DMS153 treated with DMSO at 0.1 percent for 48 hours (cell line): ENCODE measurements around the gene MYO5B.

Experiments
- DNase-seq: peaks from one replicate; lab custom pipeline; 2025; ENCODE audit not compliant: unreplicated experiment; lab: John Stamatoyannopoulos, UW

The MYO5B gene

DNA sequence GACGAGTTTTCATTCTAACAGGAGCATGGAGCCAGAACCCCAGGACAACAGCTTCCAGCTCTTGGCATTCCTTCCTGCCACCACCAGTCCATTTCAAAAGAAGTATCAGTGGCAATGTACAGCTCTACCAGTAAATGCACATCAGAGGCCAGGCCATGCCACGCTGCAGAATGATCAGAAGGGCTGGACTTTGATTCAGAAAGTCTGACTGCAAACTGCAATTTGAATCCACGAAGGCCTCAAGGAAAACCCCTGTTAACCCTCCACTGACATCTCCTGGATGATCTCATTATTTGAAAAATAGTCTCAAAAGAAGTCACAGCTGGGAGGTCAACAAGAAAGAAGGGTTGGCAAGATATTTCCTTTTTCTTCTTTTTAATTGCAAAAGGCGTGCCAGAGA, 119.2 kb downstream of the MYO5B start:
- DNase-seq, result no peak

GRCh38 chr18:50074404-50074803, 120.5 kb downstream of the MYO5B start:
- DNase-seq, result no peak

DNA sequence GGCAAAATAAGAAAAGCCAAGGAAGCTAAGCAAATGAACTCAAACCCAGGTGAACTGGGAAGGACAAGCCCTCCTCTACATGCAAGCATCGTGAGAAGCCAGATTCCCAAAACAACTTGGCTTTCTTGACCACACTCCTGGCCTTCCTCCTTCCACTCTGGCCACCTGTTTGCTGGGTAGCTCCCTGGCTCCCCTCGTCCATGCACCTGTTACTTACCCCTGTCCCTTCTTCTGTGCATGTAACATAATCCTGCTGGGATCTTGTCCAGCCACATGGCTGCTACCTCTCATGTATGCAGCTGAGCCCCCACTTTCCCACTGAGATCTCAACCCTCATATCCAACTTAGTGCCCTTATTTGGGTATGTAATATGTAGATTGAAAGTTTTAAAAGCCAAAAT, 121.6 kb downstream of the MYO5B start:
- no peak for DNase-seq

DNA sequence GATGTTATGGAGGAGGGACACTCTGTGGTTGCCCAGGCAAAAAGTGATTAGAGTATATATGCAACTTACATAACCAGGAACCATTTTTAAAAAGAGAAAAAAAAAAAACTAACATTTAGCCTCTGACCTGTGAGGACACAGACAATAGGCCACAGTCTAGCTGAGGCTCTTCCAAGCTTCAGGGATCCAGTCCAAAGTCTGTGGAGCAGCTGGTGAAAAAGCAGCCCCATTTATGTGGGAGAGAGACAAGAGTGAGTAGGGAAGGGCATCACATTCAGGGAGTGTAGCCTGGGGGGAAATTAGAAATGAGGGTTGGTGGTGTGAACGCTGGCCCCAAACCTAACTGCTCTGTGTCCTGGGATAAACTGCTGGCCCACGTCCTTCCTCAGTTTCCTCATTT, 122.8 kb downstream of the MYO5B start:
- DNase-seq, result no peak

DNA sequence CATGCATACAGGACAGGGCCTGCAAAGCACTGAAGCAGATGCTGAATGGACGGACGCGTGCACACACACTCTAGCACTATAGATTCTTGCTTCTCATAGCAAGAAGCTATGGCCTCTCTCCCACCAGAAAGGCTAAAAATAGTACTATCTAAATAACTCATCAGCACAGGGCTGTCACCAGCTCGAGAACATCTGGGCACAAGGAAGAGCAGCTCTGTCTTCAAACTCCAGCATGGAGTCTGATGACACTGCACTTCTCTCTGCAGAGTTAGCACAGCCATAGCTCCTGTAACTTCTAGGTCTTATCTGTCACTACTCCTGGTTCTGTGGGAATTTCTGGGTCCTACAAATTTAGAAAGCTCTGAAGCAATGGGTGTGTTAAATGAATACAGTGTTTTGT, 123.5 kb downstream of the MYO5B start:
- DNase-seq, result no peak

DNA sequence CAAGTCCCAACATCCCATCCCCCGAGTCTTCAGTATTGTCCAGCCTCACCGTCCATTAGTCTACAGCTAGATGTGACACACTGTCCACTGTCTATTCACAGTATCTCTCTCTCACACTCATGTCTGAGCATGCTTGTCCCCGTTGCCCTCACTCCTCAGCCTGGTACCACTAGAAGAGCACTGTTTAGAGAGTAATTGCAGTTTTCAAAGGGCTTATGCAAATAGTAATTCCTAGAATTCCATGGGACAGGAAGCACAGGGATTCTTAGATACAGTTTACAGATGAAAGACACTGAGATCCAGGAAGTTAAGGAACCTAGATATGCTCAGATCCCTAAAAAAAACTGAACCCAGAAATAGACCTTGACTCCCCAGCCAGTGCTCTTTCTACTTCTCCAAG, 125.5 kb downstream of the MYO5B start:
- DNase-seq, result no peak

- no peak for DNase-seq
Observed at GRCh38 chr18:50065527-50065926, 129.4 kb downstream of the MYO5B start.

- no peak for DNase-seq
Observed at GRCh38 chr18:50065039-50065438, 129.9 kb downstream of the MYO5B start.

DNA sequence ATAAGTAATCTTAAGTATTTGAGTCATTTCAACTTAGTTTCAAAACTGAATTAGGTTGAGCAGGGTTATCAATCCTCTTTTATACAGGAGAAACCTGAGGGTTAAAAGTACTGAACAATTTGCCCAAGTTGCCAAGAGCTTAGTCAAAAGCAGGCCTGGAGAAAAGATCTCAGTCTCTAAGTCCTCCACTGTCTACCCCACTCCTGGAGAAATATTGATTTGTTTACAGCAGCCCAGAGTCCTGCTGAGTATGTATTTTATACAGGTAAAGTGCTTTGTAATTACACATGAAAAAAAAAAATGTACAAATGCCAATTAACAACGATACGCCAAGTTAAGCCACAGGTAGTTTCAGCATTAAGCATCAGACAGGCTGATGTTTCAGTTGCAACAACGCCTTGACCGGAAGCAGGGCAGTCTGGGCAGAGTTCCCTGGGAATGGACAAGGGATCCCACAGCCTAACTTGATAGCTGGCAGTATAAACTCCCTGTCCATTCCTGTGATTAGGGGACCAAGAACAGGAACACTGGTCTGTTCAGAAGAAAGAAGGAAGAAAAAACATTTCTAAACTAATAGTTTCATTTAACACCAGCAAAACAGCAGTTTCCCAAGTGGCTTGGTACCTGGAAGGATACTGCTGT, 132.9 kb downstream of the MYO5B start:
- DNase-seq, result no peak

- DNase-seq, result no peak
Observed at GRCh38 chr18:50060822-50061221, 134.1 kb downstream of the MYO5B start.

DNA sequence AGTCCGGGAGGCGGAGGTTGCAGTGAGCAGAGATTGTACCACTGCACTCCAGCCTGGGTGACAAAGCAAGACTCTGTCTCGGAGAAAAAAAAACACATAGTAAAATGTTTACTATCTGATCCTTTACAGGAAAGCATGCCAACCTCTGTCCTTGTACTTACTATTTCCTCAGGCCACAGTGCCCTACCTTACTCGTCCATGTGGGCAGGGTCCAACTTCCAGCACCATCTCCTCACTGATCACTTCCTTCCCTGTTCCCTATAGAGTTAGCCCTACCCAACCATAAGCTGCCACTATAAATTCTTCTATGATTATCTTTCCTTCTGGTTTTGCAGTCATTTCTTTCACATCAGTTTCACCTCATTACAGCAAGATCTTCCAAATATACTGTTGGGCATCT, 136.2 kb downstream of the MYO5B start:
- no peak for DNase-seq

DNA sequence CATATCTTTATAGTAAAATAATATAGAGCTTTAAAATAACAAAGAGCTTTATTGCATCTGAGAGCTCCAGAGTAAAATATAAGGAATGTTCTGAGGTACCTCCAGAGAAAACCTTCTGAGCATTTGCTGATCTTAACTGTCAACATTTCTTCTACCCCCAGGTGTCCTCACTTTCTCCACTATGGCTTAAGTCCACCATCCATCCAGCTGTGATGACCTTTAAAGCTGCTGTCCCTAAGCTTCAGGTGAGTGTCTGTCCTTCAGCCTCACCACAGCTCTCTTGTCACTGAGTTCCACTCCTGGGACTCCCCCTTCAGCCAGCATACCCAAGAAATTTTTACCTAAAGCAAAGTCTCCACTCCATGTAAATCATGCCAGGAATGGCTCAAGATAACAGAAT, 137.9 kb downstream of the MYO5B start:
- no peak for DNase-seq

- DNase-seq, result no peak
Observed at GRCh38 chr18:50056185-50056584, 138.8 kb downstream of the MYO5B start.

DNA sequence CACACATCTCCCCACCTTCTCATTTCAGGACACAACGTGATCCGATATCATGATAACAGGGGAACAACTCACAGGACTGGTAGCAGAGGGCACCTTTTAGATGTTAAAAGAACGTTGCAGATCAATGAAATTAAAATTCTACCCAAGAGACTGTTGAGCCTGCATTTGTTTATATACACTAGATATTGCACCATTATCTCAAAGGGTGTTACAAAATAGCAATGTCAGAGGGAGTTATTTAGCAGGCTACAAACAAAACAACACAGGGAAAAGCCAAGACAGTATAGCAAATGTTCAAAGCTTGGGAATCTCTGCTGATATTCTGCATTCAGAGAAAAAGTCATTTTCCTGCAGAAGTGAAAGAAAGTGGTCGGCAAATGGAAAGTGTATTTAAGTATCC, 139.5 kb downstream of the MYO5B start:
- DNase-seq, result no peak

- DNase-seq, result no peak
Observed at GRCh38 chr18:50053111-50053510, 141.8 kb downstream of the MYO5B start.

- DNase-seq, result peak; percentile 3
Observed at GRCh38 chr18:50051288-50051687, 143.7 kb downstream of the MYO5B start.

- no peak for DNase-seq
Observed at GRCh38 chr18:50045126-50045525, 149.8 kb downstream of the MYO5B start.

DNA sequence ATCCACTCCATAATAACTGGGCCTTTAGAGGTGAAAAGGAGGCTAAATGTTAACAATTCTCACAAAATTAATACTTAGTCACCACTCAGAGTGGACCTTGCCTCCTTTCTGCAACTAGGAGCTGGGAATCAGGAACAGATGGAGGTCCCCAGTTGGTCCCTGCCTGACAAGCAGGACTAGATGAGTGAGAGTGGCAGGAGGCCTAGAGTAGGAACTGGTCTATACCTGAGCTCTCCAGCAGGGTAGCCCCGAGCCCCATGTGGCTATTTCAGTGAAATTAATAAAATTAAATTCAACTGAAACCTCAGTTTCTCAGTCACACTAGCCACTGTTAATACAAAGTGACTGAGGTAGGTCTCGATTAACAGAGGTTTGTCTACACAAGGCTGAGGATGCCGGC, 150.5 kb downstream of the MYO5B start:
- no peak for DNase-seq

- no peak for DNase-seq
Observed at GRCh38 chr18:50042611-50043010, 152.3 kb downstream of the MYO5B start.

- DNase-seq, result no peak
Observed at GRCh38 chr18:50039746-50040145, 155.2 kb downstream of the MYO5B start.

DNA sequence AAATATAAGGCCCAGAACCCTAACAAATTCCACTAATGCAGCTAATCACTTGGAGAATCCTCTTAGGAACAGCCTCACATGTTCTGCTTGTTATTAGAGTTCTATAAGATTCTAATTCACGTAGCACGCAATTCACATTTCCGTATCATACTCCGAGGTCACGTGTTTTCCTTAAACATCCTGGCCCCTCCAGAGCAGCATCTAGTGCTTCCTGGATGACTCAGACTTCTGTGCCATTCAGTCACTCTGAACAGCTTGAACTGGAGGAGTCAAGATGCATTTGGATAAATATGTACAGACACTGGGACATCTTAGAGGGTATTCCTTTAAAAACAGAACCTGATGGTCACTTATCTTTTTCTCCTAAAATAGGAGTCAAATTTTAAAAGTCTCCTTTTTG, 156.5 kb downstream of the MYO5B start:
- no peak for DNase-seq

DNA sequence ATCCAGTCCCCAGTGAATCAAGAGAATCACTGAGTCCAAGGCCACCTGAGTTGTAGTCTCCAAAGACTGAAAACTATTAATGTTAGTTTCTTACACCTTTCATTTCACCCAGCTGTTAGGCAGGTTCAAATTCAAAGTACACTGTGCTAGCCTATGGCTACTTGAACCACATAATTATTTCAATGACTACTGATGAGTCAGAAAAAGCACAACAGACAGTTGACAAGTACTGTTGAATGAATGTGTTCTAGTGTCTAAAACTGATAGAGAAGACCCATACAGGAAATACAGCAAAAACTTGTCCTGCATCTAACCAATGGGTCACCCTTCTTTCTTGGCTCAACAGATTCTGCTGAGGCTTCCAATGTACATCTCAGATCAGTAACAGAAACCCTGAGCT, 160.9 kb downstream of the MYO5B start:
- no peak for DNase-seq

DNA sequence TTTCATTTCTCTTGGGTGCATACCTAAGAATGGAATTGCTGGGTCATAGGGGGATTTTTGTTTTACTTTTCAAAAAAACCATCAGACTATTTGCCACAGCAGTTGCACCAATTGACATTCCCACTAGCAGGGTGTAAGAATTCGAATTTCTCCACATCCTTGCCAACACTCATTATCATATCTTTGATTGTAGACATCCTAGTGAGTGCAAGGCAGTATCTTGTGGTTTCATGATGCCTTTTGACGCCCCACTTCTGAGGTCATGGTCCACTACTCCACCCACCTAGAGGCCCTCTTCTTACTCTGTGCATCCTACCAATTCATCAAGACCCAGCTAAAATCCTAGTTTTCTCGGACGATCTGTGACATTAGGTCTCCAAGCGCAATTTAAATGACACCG, 161.9 kb downstream of the MYO5B start:
- DNase-seq, result no peak

DNA sequence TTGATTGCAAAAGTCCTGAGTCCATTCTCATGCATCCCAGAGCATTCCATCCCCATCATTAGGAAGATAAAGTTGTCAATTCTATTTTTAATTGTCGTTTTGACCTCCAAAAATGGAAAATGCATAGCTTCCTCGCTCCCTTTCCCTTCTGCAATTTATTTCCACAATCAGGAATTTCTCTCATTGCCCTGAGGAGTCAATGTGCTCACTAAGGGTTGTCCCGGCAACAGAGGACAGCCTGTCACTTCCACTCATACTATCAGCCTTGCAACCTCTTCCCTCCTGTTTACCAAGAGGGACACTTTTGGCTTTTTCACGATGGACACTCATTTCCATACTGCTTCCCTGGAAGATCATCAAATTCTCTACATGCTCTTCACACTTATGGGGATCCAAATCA, 164.8 kb downstream of the MYO5B start:
- no peak for DNase-seq
